Activated B cell treated with CpG ODN at 0.5 μM for 24 hours (primary cell): ENCODE results near the gene CCR1. TPM values are rescaled to one million over a fixed set of nuclear protein-coding genes. Genes with fewer than 3 reads are reported as not detected.

Experiments
- ATAC-seq: fragments of 200-7000 bp; cut with Tn5 transposase; one replicate; pipeline ENCODE4 v1.10.0; 2021; ENCODE audit warnings: low read depth, mild to moderate bottlenecking, moderate library complexity
- CTCF ChIA-PET: fragments of 350-600 bp; sonication (Branson Sonifier 250); formaldehyde crosslinking; loops from one replicate; lab custom pipeline; 2021; ENCODE audit warnings: antibody characterized with exemption; lab: Charles Lee
- POLR2A ChIA-PET: fragments of 350-600 bp; sonication (Branson Sonifier 250); formaldehyde crosslinking; loops from one replicate; lab custom pipeline; 2021; ENCODE audit warnings: antibody characterized with exemption; lab: Charles Lee
- DNase-seq: peaks from one replicate; pipeline ENCODE4 v3.0.0; 2022
- H3K27ac Mint-ChIP-seq: one replicate; pipeline ENCODE4 v1.8.0; 2020; ENCODE audit warnings: mixed read lengths
- H3K27me3 Mint-ChIP-seq: one replicate; pipeline ENCODE4 v1.8.0; 2021; ENCODE audit warnings: mixed read lengths
- H3K36me3 Mint-ChIP-seq: one replicate; pipeline ENCODE4 v1.8.0; 2021; ENCODE audit warnings: low read depth, mixed read lengths
- H3K4me1 Mint-ChIP-seq: one replicate; pipeline ENCODE4 v1.8.0; 2021; ENCODE audit warnings: mixed read lengths
- H3K4me3 Mint-ChIP-seq: one replicate; pipeline ENCODE4 v1.8.0; 2020; ENCODE audit warnings: mild to moderate bottlenecking, mixed read lengths
- H3K9me3 Mint-ChIP-seq: one replicate; pipeline ENCODE4 v1.8.0; 2020; ENCODE audit warnings: mixed read lengths
- CTCF ChIP-seq: fragments of 200-600 bp; IDR thresholded peaks from one replicate; pipeline ENCODE4 v1.8.0; 2022; ENCODE audit warnings: antibody characterized with exemption, mild to moderate bottlenecking
- intact Hi-C: fragments of 100-400 bp; cut with micrococcal nuclease; formaldehyde crosslinking; loops from one replicate; pipeline ENCODE4 v1.15.1; 2024
- total RNA-seq: library from RNA; stranded (reverse); gene quantifications from 2 replicates; pipeline ENCODE4 v1.2.3, GENCODE V29; 2022

The CCR1 gene
- total RNA-seq: 0.73 and 0.82 TPM in 2 replicates

GRCh38 chr3:46208167-46208704 lies at the start of gene CCR1:
CCR1 (minus strand) TSS chr3:46208313; CDS start chr3:46204313, 4,000 bp downstream.
- Mint-ChIP-seq H3K27ac (peak within 1 kb of the TSS; percentile 72), H3K9me3 (no peaks in the 10 kb centered on the region), H3K4me3 (peak within 1 kb of the TSS; percentile 73), H3K27me3 (no peaks in the 10 kb centered on the region), H3K36me3 (peaks cover under 1% of the 10 kb centered on the region), H3K4me1 (peaks cover 52% of the 10 kb centered on the region)
- DNase-seq (no peak), ATAC-seq (peak; percentile 80)
- TF ChIP-seq CTCF: no peak
- POLR2A ChIA-PET: interaction anchor here (1.8 kb wide), 1 partner anchor 119 kb away, joined by 6 read pairs; no protein-coding TSS in a partner anchor
- CTCF ChIA-PET: interaction anchor here (0.7 to 3.2 kb wide), 22 partner anchors 8 to 446 kb away, joined by 3 to 32 read pairs (median 5); partner anchors contain the start of gene CCR5
- intact Hi-C loops: loop anchor here (1.0 to 5.0 kb wide), 5 partner anchors 21 to 270 kb away; no protein-coding TSS in a partner anchor

GRCh38 chr3:46252980-46253379 lies 44.9 kb upstream of the CCR1 start:
- Mint-ChIP-seq H3K27ac (no peak overlapping the region), H3K4me1 (no peaks in the 10 kb centered on the region), H3K9me3 (no peaks in the 10 kb centered on the region), H3K36me3 (no peaks in the 10 kb centered on the region), H3K4me3 (no peak overlapping the region), H3K27me3 (peaks cover 5% of the 10 kb centered on the region)
- no peak for TF ChIP-seq CTCF
- no peak for DNase-seq
- intact Hi-C loops: no loop called here
- CTCF ChIA-PET: no interaction called here
- POLR2A ChIA-PET: no interaction called here
- ATAC-seq: peak; percentile 28

GRCh38 chr3:46245146-46245545 lies 37.0 kb upstream of the CCR1 start:
- no peak for TF ChIP-seq CTCF
- POLR2A ChIA-PET: no interaction called here
- Mint-ChIP-seq H3K9me3 (no peaks in the 10 kb centered on the region), H3K4me3 (no peak overlapping the region), H3K4me1 (peaks cover 11% of the 10 kb centered on the region), H3K36me3 (no peaks in the 10 kb centered on the region), H3K27ac (no peak overlapping the region), H3K27me3 (peaks cover 2% of the 10 kb centered on the region)
- CTCF ChIA-PET: no interaction called here
- no peak for DNase-seq
- ATAC-seq: no peak
- intact Hi-C loops: no loop called here

- Mint-ChIP-seq H3K36me3 (no peaks in the 10 kb centered on the region), H3K9me3 (no peaks in the 10 kb centered on the region), H3K4me1 (peaks cover 11% of the 10 kb centered on the region), H3K27ac (no peak overlapping the region), H3K27me3 (no peaks in the 10 kb centered on the region), H3K4me3 (no peak overlapping the region)
- no peak for TF ChIP-seq CTCF
- ATAC-seq (no peak), DNase-seq (no peak)
- intact Hi-C loops: no loop called here
- ChIA-PET CTCF (no interaction called here), POLR2A (no interaction called here)
These were observed 35.4 kb upstream of the CCR1 start for GRCh38 chr3:46243560-46243959.

- ATAC-seq: peak; percentile 56
- no peaks in the 10 kb centered on the region for H3K36me3 Mint-ChIP-seq
- TF ChIP-seq CTCF: no peak
- H3K27me3 Mint-ChIP-seq: no peaks in the 10 kb centered on the region
- CTCF ChIA-PET: no interaction called here
- no peak within 1 kb of the TSS for H3K27ac Mint-ChIP-seq
- H3K4me3 Mint-ChIP-seq: peak within 1 kb of the TSS; percentile 16
- H3K9me3 Mint-ChIP-seq: no peaks in the 10 kb centered on the region
- H3K4me1 Mint-ChIP-seq: peaks cover 11% of the 10 kb centered on the region
- DNase-seq: no peak
- intact Hi-C loops: no loop called here
- POLR2A ChIA-PET: interaction anchor here (0.7 kb wide), 1 partner anchor 20 kb away, joined by 3 read pairs; no protein-coding TSS in a partner anchor
These were observed 34.0 kb upstream of the CCR1 start, which contains the start of gene CCR3 for GRCh38 chr3:46242120-46242519. CCR3 (plus strand) TSS chr3:46242460; CDS start chr3:46265159, 22,699 bp downstream.
